Activated CD4-positive, alpha-beta T cell treated with anti-CD3 and anti-CD28 coated beads, Interleukin-2, amount 50 U/mL, for 24 hours (primary cell): ENCODE data around the gene LACC1.

Experiments
- DNase-seq, 2 donors: peaks; one replicate each; pipeline ENCODE4 v3.0.0-alpha.2; 2020; ENCODE audit warnings: low read depth in 1 of 2, low spot score in 1 of 2

The LACC1 gene

DNA sequence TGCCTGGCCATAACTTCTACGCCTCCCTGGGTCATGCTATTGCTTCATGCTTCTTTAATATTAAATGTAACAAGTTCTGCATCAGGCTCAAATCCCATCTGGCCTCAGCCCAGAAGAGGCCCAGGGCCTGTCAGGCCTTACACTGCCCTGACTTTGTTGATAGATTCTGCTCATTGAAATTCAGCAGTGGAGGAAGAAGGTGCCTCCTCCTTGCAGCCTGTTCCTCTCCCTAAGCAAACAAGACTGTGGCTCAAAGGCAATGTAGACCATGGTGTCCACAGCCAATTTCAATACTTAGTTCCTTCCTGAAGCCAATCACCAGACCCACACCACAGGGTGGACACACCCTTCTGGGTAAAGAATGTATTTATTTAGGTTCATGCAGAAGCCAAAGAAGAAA, 59.4 kb downstream of the LACC1 start:
- no peak for DNase-seq

DNA sequence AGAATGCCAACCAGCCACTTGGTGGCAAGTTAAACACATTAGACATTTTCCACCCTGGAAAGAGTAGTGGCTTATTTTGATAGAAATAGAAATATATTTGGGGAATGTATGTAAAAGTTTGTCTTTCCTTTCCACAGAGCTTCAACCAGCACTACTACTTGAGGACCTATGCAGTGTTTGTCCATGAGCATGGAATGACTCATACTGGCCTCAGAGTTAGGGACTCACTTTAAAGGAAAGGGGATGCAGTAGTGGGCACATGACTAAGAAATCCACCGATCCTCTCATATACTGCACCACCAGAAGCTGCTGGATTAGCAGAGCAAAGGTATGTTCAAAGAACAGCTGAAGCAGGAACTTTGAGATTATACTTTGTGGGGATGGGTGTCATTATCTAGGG, 62.6 kb downstream of the LACC1 start:
- no peak for DNase-seq
